BJ (cell line): Measurements from ENCODE around the gene TBC1D23. TPM values are rescaled to one million over a fixed set of nuclear protein-coding genes. Genes with fewer than 3 reads are reported as not detected.

Source experiments
- CTCF ChIA-PET: fragments of 350-600 bp; formaldehyde crosslinking; extraction: SDS; loops from one replicate; lab custom pipeline; 2021; ENCODE audit warnings: antibody characterized with exemption, inconsistent platforms; lab: Yijun Ruan, JAX
- POLR2A ChIA-PET: fragments of 300-600 bp; sonication (Branson Sonifier 250); formaldehyde crosslinking; extraction: SDS; loops from one replicate; lab custom pipeline; 2021; ENCODE audit warnings: antibody characterized with exemption; lab: Charles Lee
- DNase-seq: peaks from one replicate; pipeline ENCODE4 v3.0.0-alpha.2; 2011; ENCODE audit warnings: low read depth
- H3K27me3 ChIP-seq: 2 replicates; pipeline ENCODE4 v1.6.0; 2011; ENCODE audit warnings: low read length; ENCODE audit not compliant: control insufficient read depth, insufficient read depth
- H3K36me3 ChIP-seq: 2 replicates; pipeline ENCODE4 v1.5.1; 2011; ENCODE audit warnings: low read length; ENCODE audit not compliant: control insufficient read depth, insufficient read depth
- H3K4me3 ChIP-seq: 2 replicates; pipeline ENCODE4 v1.5.1; 2011; ENCODE audit warnings: low read depth, mild to moderate bottlenecking, control low read depth, low read length
- CTCF ChIP-seq: IDR thresholded peaks from 2 replicates; pipeline ENCODE4 v1.5.1; 2011; ENCODE audit warnings: low read depth, mild to moderate bottlenecking, control low read depth, inconsistent platforms, low read length, moderate library complexity; ENCODE audit not compliant: insufficient read depth
- polyA plus RNA-seq: library from polyadenylated mRNA; depleted of rRNA; stranded (reverse); fragments of >200 nt; gene quantifications from 2 replicates; pipeline ENCODE4 v1.2.3, GENCODE V29; 2011

The TBC1D23 gene
- polyA plus RNA-seq, 1 experiment: 22.5 TPM

DNA sequence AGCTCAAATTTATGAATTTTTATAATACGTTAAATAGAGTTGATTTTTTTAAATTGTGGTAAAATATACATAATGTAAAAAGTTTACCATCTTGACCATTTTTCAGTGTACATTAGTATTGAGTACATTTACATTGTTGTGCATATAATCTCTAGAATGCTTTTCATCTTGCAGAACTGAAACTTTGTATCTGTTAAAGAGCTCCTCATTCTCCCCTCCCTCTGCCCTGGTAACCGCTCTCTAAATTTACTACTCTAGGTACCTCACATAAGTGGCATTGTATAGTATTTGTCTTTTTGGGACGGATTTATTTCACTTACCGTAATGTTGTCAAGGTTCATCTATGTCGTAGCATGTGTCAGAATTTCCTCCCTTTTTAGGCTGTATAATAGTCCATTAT, 13.6 kb downstream of the TBC1D23 start:
- POLR2A ChIA-PET: no interaction called here

GRCh38 chr3:100277255-100277800, 16.5 kb downstream of the TBC1D23 start:
- TF ChIP-seq CTCF: no peak
- no peak for DNase-seq
- CTCF ChIA-PET: interaction anchor here (0.9 kb wide), 1 partner anchor 446 kb away, joined by 8 read pairs; no protein-coding TSS in a partner anchor
- H3K36me3 ChIP-seq: peaks cover 1% of the 10 kb centered on the region; the same call in 1 of the 2 replicates
- H3K27me3 ChIP-seq: no peaks in the 10 kb centered on the region
- H3K4me3 ChIP-seq: no peak overlapping the region
- POLR2A ChIA-PET: no interaction called here

More for the DNA sequence above, 13.6 kb downstream of the TBC1D23 start:
- Histone ChIP-seq H3K4me3 (no peak overlapping the region), H3K36me3 (no peaks in the 10 kb centered on the region), H3K27me3 (no peaks in the 10 kb centered on the region)
- no peak for DNase-seq
- CTCF ChIA-PET: no interaction called here
- TF ChIP-seq CTCF: no peak

GRCh38 chr3:100278910-100279309, 18.1 kb downstream of the TBC1D23 start:
- ChIA-PET CTCF (no interaction called here), POLR2A (no interaction called here)
- no peak for TF ChIP-seq CTCF
- Histone ChIP-seq H3K4me3 (no peak overlapping the region), H3K36me3 (peaks cover 2% of the 10 kb centered on the region; the same call in 1 of the 2 replicates), H3K27me3 (no peaks in the 10 kb centered on the region)
- DNase-seq: no peak

DNA sequence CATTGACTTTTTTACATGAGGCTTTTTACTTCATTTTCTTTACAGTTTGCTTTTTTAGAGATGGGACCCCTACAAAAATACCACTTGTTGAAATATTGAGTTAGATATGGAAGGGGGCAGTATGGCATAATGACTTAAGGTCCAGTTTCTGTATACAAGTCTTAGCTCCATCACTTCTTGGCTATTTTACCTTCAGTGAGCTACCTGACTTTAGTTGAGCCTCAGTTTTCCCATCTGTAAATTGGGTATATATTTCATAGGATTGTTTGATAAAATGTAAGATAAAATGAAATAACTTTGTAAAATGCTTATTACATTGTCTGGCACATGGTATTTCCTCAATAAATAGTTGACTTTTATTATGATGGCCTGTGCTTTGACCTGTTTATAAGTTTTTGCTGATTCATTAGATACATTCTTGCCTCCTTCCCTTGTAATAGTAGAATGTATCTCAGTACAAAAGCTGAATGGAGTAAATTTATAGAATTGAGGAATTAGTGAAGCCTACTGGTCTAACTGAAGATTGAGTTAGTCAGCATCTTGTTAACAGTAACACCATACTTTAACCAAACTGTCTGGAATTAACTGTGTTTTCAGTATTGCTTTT, 27.6 kb downstream of the TBC1D23 start:
- ChIA-PET CTCF (interaction anchor here (0.8 kb wide), 1 partner anchor 24 kb away, joined by 3 read pairs; no protein-coding TSS in a partner anchor), POLR2A (no interaction called here)
- DNase-seq: no peak
- no peak for TF ChIP-seq CTCF
- Histone ChIP-seq H3K4me3 (no peak overlapping the region), H3K27me3 (no peaks in the 10 kb centered on the region), H3K36me3 (peaks cover 4% of the 10 kb centered on the region; the same call in 1 of the 2 replicates)

GRCh38 chr3:100289339-100289738, 28.5 kb downstream of the TBC1D23 start:
- ChIA-PET POLR2A (no interaction called here), CTCF (interaction anchor here (0.7 kb wide), 1 partner anchor 20 kb away, joined by 4 read pairs; no protein-coding TSS in a partner anchor)
- DNase-seq: no peak
- no peak for TF ChIP-seq CTCF
- Histone ChIP-seq H3K36me3 (peaks cover 6% of the 10 kb centered on the region; the same call in 1 of the 2 replicates), H3K4me3 (no peak overlapping the region), H3K27me3 (no peaks in the 10 kb centered on the region)
